ENCODE data around the gene CCDC30. TPM values are rescaled to one million over a fixed set of nuclear protein-coding genes. Genes with fewer than 3 reads are reported as not detected.
"Not testable (repeated sequence)": the region's sequence is repeated elsewhere in the genome, so short reads cannot be mapped to it uniquely, and the experiment has no call there.

Gene CCDC30
- total and polyA plus RNA-seq, 7 experiments from 2014 or later, result 0.26 to 5.3 (median 4.0) TPM

DNA sequence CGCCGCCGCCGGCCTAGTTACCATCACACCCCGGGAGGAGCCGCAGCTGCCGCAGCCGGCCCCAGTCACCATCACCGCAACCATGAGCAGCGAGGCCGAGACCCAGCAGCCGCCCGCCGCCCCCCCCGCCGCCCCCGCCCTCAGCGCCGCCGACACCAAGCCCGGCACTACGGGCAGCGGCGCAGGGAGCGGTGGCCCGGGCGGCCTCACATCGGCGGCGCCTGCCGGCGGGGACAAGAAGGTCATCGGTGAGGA, 219.3 kb downstream of the CCDC30 start:
- Histone ChIP-seq H3K27ac (ENCODE audit: low read depth, low read length) (peak overlapping the region; percentile 65), H3K4me1 (ENCODE audit: control insufficient read depth in 2 of 2, insufficient read depth in 2 of 2, low read length in 2 of 2) (peaks cover 40 to 48% of the 10 kb centered on the region in 2 donors)
- H3K9me3 ChIP-seq (ENCODE audit: control insufficient read depth in 2 of 3, low read length in 3 of 3); H3K4me3 ChIP-seq (ENCODE audit: low read length); DNase-seq; H3K9me3 Mint-ChIP-seq; H3K36me3 ChIP-seq (ENCODE audit: control insufficient read depth in 2 of 3, insufficient read depth in 3 of 3, low read length in 3 of 3); H3K27me3 Mint-ChIP-seq; H3K27me3 ChIP-seq (ENCODE audit: control insufficient read depth in 2 of 2, insufficient read depth in 2 of 2, low read length in 2 of 2): not testable (repeated sequence)
- H3K36me3 Mint-ChIP-seq, result peaks cover 0 to 24% (median 15%) of the 10 kb centered on the region in 5 donors
- intact Hi-C loops (cut with micrococcal nuclease), result loop anchor here (1.0 to 10.0 kb wide), 16 partner anchors 24 to 1262 kb away; partner anchors contain the start of genes C1orf50 (in 2 of the 2), CCDC30 (in 2 of the 2), CFAP57 (in 2 of the 2) and EBNA1BP2 (in 2 of the 2)
- H3K4me3 Mint-ChIP-seq, result peak overlapping the region; percentile 91 to 99 (median 96)
- POLR2A ChIA-PET, result interaction anchor here (0.6 to 4.8 kb wide), 24 partner anchors 8 to 490 kb away, joined by 3 to 85 read pairs (median 5); partner anchors contain the start of genes C1orf50, CCDC30, CFAP57 and EBNA1BP2
- peak overlapping the region; percentile 93 to 98 (median 97) for H3K27ac Mint-ChIP-seq
- peaks cover 46 to 71% (median 59%) of the 10 kb centered on the region in 7 donors for H3K4me1 Mint-ChIP-seq
- CTCF ChIA-PET, result interaction anchor here (0.6 to 1.5 kb wide), 3 partner anchors 12 to 164 kb away, joined by 3 to 6 read pairs (median 3); partner anchors contain the start of genes PPIH and ZNF691
- peak; percentile 21 for ATAC-seq

- DNase-seq (peak; percentile 50 to 70 (median 63)), ATAC-seq (peak; percentile 57)
- Mint-ChIP-seq H3K9me3 (peaks cover 0 to 2% (median 0%) of the 10 kb centered on the region in 11 donors), H3K4me1 (peaks cover 51 to 74% (median 65%) of the 10 kb centered on the region in 7 donors), H3K4me3 (peak overlapping the region; percentile 87 to 99 (median 96)), H3K27ac (peak overlapping the region; percentile 88 to 97 (median 93)), H3K27me3 (no peaks in the 10 kb centered on the region), H3K36me3 (peaks cover 0 to 29% (median 15%) of the 10 kb centered on the region in 5 donors)
- Histone ChIP-seq H3K9me3 (ENCODE audit: control insufficient read depth in 2 of 3, low read length in 3 of 3) (no peaks in the 10 kb centered on the region), H3K36me3 (ENCODE audit: control insufficient read depth in 2 of 3, insufficient read depth in 3 of 3, low read length in 3 of 3) (no peaks in the 10 kb centered on the region), H3K4me3 (ENCODE audit: low read length) (peak overlapping the region; percentile 56), H3K27ac (ENCODE audit: low read depth, low read length) (peak overlapping the region; percentile 73), H3K4me1 (ENCODE audit: control insufficient read depth in 2 of 2, insufficient read depth in 2 of 2, low read length in 2 of 2) (peaks cover 45 to 52% of the 10 kb centered on the region in 2 donors), H3K27me3 (ENCODE audit: control insufficient read depth in 2 of 2, insufficient read depth in 2 of 2, low read length in 2 of 2) (no peaks in the 10 kb centered on the region)
- POLR2A ChIA-PET, result interaction anchor here (0.6 to 4.8 kb wide), 29 partner anchors 7 to 489 kb away, joined by 3 to 85 read pairs (median 4); partner anchors contain the start of genes C1orf50, CCDC30, CFAP57 and EBNA1BP2
- intact Hi-C loops (cut with micrococcal nuclease), result loop anchor here (1.0 to 10.0 kb wide), 17 partner anchors 25 to 1262 kb away; partner anchors contain the start of genes C1orf50 (in 2 of the 2), CCDC30 (in 2 of the 2), CFAP57 (in 2 of the 2) and EBNA1BP2 (in 2 of the 2)
- CTCF ChIA-PET, result interaction anchor here (0.6 to 1.5 kb wide), 4 partner anchors 13 to 163 kb away, joined by 3 to 6 read pairs (median 4); partner anchors contain the start of genes PPIH and ZNF691
Measured at GRCh38 chr1:42682739-42683531, 219.8 kb downstream of the CCDC30 start.

DNA sequence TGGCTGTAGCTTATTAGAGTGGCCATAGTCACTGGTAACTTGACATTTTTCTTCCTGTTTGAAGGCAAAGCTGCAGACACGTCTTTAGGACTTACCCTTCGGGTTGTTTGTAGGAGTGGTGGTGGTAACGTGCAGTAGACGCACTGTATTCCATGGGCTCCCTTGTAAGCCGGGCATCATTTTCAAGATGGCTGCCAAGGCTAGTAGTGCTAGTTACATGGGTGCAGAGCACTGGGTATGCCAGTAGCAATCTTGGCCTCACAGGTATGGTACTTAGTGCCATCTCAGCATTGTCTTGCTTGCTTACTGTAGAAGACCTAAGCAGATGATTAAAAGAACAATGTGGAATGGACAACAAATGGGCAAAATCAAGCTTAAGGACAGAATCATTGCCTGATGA, 221.1 kb downstream of the CCDC30 start:
- no peak for ATAC-seq
- peaks cover 55 to 61% of the 10 kb centered on the region in 2 donors for H3K4me1 ChIP-seq (ENCODE audit: control insufficient read depth in 2 of 2, insufficient read depth in 2 of 2, low read length in 2 of 2)
- Mint-ChIP-seq H3K27me3 (no peaks in the 10 kb centered on the region), H3K27ac (peak overlapping the region; percentile 40 to 97 (median 93)), H3K4me1 (peaks cover 62 to 80% (median 76%) of the 10 kb centered on the region in 7 donors), H3K9me3 (peaks cover 0 to 2% (median 0%) of the 10 kb centered on the region in 11 donors), H3K4me3 (peak overlapping the region; percentile 87 to 99 (median 96)), H3K36me3 (peaks cover 0 to 30% (median 15%) of the 10 kb centered on the region in 5 donors)
- H3K27me3 ChIP-seq (ENCODE audit: control insufficient read depth in 2 of 2, insufficient read depth in 2 of 2, low read length in 2 of 2), result no peaks in the 10 kb centered on the region
- no peaks in the 10 kb centered on the region for H3K9me3 ChIP-seq (ENCODE audit: control insufficient read depth in 2 of 3, low read length in 3 of 3)
- intact Hi-C loops (cut with micrococcal nuclease), result loop anchor here (5.0 to 10.0 kb wide), 3 partner anchors 107 to 1261 kb away; partner anchors contain the start of gene IPO13 (in 1 of the 2)
- ChIA-PET POLR2A (interaction anchor here (0.9 to 4.8 kb wide), 11 partner anchors 9 to 240 kb away, joined by 3 to 85 read pairs (median 4); partner anchors contain the start of genes C1orf50, P3H1, PPCS and PPIH), CTCF (interaction anchor here (0.6 to 0.8 kb wide), 2 partner anchors 15 to 18 kb away, joined by 4 to 5 read pairs; no protein-coding TSS in a partner anchor)
- H3K27ac ChIP-seq (ENCODE audit: low read depth, low read length), result peak overlapping the region; percentile 73
- no peak for DNase-seq
- H3K36me3 ChIP-seq (ENCODE audit: control insufficient read depth in 2 of 3, insufficient read depth in 3 of 3, low read length in 3 of 3), result no peaks in the 10 kb centered on the region
- H3K4me3 ChIP-seq (ENCODE audit: low read length), result peak overlapping the region; percentile 56

- POLR2A ChIA-PET, result interaction anchor here (0.6 to 1.0 kb wide), 2 partner anchors 26 to 220 kb away, joined by 3 read pairs; no protein-coding TSS in a partner anchor
- H3K4me3 Mint-ChIP-seq, result peak overlapping the region in 9 of 10 donors; percentile 16 to 98 (median 32)
- Histone ChIP-seq H3K27me3 (ENCODE audit: control insufficient read depth in 2 of 2, insufficient read depth in 2 of 2, low read length in 2 of 2) (no peaks in the 10 kb centered on the region), H3K4me3 (ENCODE audit: low read length) (no peak overlapping the region), H3K36me3 (ENCODE audit: control insufficient read depth in 2 of 3, insufficient read depth in 3 of 3, low read length in 3 of 3) (no peaks in the 10 kb centered on the region), H3K9me3 (ENCODE audit: control insufficient read depth in 2 of 3, low read length in 3 of 3) (no peaks in the 10 kb centered on the region), H3K4me1 (ENCODE audit: control insufficient read depth in 2 of 2, insufficient read depth in 2 of 2, low read length in 2 of 2) (peaks cover 61 to 65% of the 10 kb centered on the region in 2 donors), H3K27ac (ENCODE audit: low read depth, low read length) (peak overlapping the region; percentile 8)
- H3K9me3 Mint-ChIP-seq, result peaks cover 0 to 2% (median 0%) of the 10 kb centered on the region in 11 donors
- CTCF ChIA-PET, result interaction anchor here (0.7 kb wide), 1 partner anchor 500 kb away, joined by 3 read pairs; no protein-coding TSS in a partner anchor
- no peak for DNase-seq
- H3K27ac Mint-ChIP-seq, result peak overlapping the region in 3 of 9 donors; percentile 32 to 79 (median 50)
- intact Hi-C loops (cut with micrococcal nuclease), result loop anchor here in 1 of 2 donors (10.0 kb wide), 1 partner anchor 1258 kb away; the partner anchor contains the start of gene IPO13
- no peaks in the 10 kb centered on the region for H3K27me3 Mint-ChIP-seq
- H3K36me3 Mint-ChIP-seq, result peaks cover 0 to 28% (median 15%) of the 10 kb centered on the region in 5 donors
- H3K4me1 Mint-ChIP-seq, result peaks cover 63 to 84% (median 80%) of the 10 kb centered on the region in 7 donors
- no peak for ATAC-seq
Measured at GRCh38 chr1:42686418-42686817, 223.3 kb downstream of the CCDC30 start.

DNA sequence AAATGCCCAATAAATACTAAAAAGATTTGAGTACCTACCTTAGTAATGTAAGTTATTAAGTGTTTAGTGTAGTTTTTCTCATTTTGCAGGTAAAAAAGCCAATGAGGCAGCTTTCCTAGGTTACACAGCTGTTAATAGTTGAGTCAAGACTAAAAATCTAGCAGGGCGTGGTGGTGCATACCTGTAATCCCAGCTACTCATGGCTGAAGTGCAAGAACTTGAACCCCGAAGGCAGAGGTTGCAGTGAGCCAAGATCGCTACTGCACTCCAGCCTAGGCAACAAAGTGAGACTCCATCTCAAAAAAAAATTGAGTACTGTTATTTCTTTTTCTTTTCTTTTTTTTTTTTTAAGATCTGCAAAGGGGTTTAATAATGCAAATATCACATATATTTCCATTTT, 226.8 kb downstream of the CCDC30 start:
- Mint-ChIP-seq H3K27ac (peak overlapping the region in 4 of 9 donors; percentile 4 to 72 (median 40)), H3K4me3 (peak overlapping the region in 4 of 10 donors; percentile 11 to 66 (median 24)), H3K36me3 (peaks cover 0 to 16% (median under 1%) of the 10 kb centered on the region in 5 donors), H3K27me3 (no peaks in the 10 kb centered on the region), H3K4me1 (peaks cover 58 to 98% (median 90%) of the 10 kb centered on the region in 7 donors), H3K9me3 (no peaks in the 10 kb centered on the region)
- H3K9me3 ChIP-seq (ENCODE audit: control insufficient read depth in 2 of 3, low read length in 3 of 3), result no peaks in the 10 kb centered on the region
- no peak overlapping the region for H3K4me3 ChIP-seq (ENCODE audit: low read length)
- intact Hi-C loops (cut with micrococcal nuclease), result loop anchor here in 1 of 2 donors (10.0 kb wide), 1 partner anchor 1255 kb away; the partner anchor contains the start of gene IPO13
- H3K27ac ChIP-seq (ENCODE audit: low read depth, low read length), result no peak overlapping the region
- H3K27me3 ChIP-seq (ENCODE audit: control insufficient read depth in 2 of 2, insufficient read depth in 2 of 2, low read length in 2 of 2), result no peaks in the 10 kb centered on the region
- ATAC-seq, result no peak
- H3K36me3 ChIP-seq (ENCODE audit: control insufficient read depth in 2 of 3, insufficient read depth in 3 of 3, low read length in 3 of 3), result peaks cover 0 to 15% (median 8%) of the 10 kb centered on the region in 3 experiments
- H3K4me1 ChIP-seq (ENCODE audit: control insufficient read depth in 2 of 2, insufficient read depth in 2 of 2, low read length in 2 of 2), result peaks cover 64 to 72% of the 10 kb centered on the region in 2 donors
- DNase-seq, result no peak
- CTCF ChIA-PET, result no interaction called here
- POLR2A ChIA-PET, result interaction anchor here (1.0 to 2.2 kb wide), 2 partner anchors 8 to 32 kb away, joined by 6 to 9 read pairs; partner anchors contain the start of genes PPIH and YBX1

Measured in naive thymus-derived CD4-positive, alpha-beta T cell (primary cell).